ENCODE results near the gene THADA. TPM values are rescaled to one million over a fixed set of nuclear protein-coding genes. Genes with fewer than 3 reads are reported as not detected.

Gene THADA
- total and polyA plus RNA-seq, 5 experiments from 2014 or later = 9.2 to 40.3 (median 15.5) TPM

GRCh38 chr2:43276266-43276941 is 319.4 kb downstream of the THADA start:
- Mint-ChIP-seq H3K4me1 (peaks cover 0 to 3% (median 1%) of the 10 kb centered on the region in 4 donors), H3K36me3 (peaks cover 3 to 77% (median 24%) of the 10 kb centered on the region in 3 donors), H3K27ac (peak overlapping the region in 2 of 10 donors; percentile 7 to 82), H3K27me3 (no peaks in the 10 kb centered on the region), H3K4me3 (no peak overlapping the region), H3K9me3 (no peaks in the 10 kb centered on the region)
- POLR2A ChIA-PET = no interaction called here
- no peak for ATAC-seq
- DNase-seq = no peak

GRCh38 chr2:43274721-43275120 is 321.1 kb downstream of the THADA start:
- ATAC-seq = no peak

GRCh38 chr2:43274055-43274454 is 321.8 kb downstream of the THADA start:
- POLR2A ChIA-PET = no interaction called here
- H3K27ac Mint-ChIP-seq = peak overlapping the region in 4 of 10 donors; percentile 1 to 54 (median 4)
- H3K4me3 Mint-ChIP-seq = no peak overlapping the region
- H3K9me3 Mint-ChIP-seq = no peaks in the 10 kb centered on the region
- H3K36me3 Mint-ChIP-seq = peaks cover 0 to 78% (median 13%) of the 10 kb centered on the region in 3 donors
- ATAC-seq (no peak), DNase-seq (no peak)
- H3K4me1 Mint-ChIP-seq = peaks cover 0 to 3% (median 1%) of the 10 kb centered on the region in 4 donors
- no peaks in the 10 kb centered on the region for H3K27me3 Mint-ChIP-seq

More at GRCh38 chr2:43274721-43275120, 321.1 kb downstream of the THADA start:
- no peak overlapping the region for H3K4me3 Mint-ChIP-seq
- DNase-seq = no peak
- POLR2A ChIA-PET = no interaction called here
- no peaks in the 10 kb centered on the region for H3K27me3 Mint-ChIP-seq
- no peaks in the 10 kb centered on the region for H3K9me3 Mint-ChIP-seq
- H3K27ac Mint-ChIP-seq = peak overlapping the region in 1 of 10 donors; percentile 4
- H3K36me3 Mint-ChIP-seq = peaks cover 0 to 78% (median 14%) of the 10 kb centered on the region in 3 donors
- peaks cover 0 to 3% (median 1%) of the 10 kb centered on the region in 4 donors for H3K4me1 Mint-ChIP-seq

GRCh38 chr2:43273529-43273928 is 322.3 kb downstream of the THADA start:
- DNase-seq = no peak
- Mint-ChIP-seq H3K27me3 (no peaks in the 10 kb centered on the region), H3K4me3 (no peak overlapping the region), H3K4me1 (peaks cover 0 to 3% (median 1%) of the 10 kb centered on the region in 4 donors), H3K9me3 (peaks cover 0 to 2% (median 0%) of the 10 kb centered on the region in 9 donors), H3K27ac (peak overlapping the region in 1 of 10 donors; percentile 5), H3K36me3 (peaks cover 0 to 78% (median 9%) of the 10 kb centered on the region in 3 donors)
- POLR2A ChIA-PET = no interaction called here
- ATAC-seq = no peak

- ATAC-seq (no peak), DNase-seq (no peak)
- POLR2A ChIA-PET = no interaction called here
- H3K4me3 Mint-ChIP-seq = no peak overlapping the region
- peak overlapping the region in 2 of 10 donors; percentile 49 to 51 for H3K27ac Mint-ChIP-seq
- H3K27me3 Mint-ChIP-seq = no peaks in the 10 kb centered on the region
- H3K36me3 Mint-ChIP-seq = peaks cover 0 to 79% (median 9%) of the 10 kb centered on the region in 3 donors
- H3K9me3 Mint-ChIP-seq = peaks cover 0 to 2% (median 0%) of the 10 kb centered on the region in 9 donors
- peaks cover 0 to 3% (median 0%) of the 10 kb centered on the region in 4 donors for H3K4me1 Mint-ChIP-seq
Observed at GRCh38 chr2:43270930-43271615, 324.8 kb downstream of the THADA start.

GRCh38 chr2:43270461-43270860 is 325.4 kb downstream of the THADA start:
- POLR2A ChIA-PET = no interaction called here
- Mint-ChIP-seq H3K36me3 (peaks cover 0 to 84% (median 9%) of the 10 kb centered on the region in 3 donors), H3K27ac (peak overlapping the region in 3 of 10 donors; percentile 10 to 56 (median 34)), H3K9me3 (peaks cover 0 to 2% (median 0%) of the 10 kb centered on the region in 9 donors), H3K4me1 (peaks cover 0 to 3% (median 0%) of the 10 kb centered on the region in 4 donors), H3K4me3 (no peak overlapping the region), H3K27me3 (no peaks in the 10 kb centered on the region)
- ATAC-seq (no peak), DNase-seq (no peak)

- Mint-ChIP-seq H3K27ac (peak overlapping the region in 3 of 10 donors; percentile 48 to 62 (median 59)), H3K4me3 (no peak overlapping the region), H3K27me3 (no peaks in the 10 kb centered on the region), H3K4me1 (peaks cover 0 to 3% (median 0%) of the 10 kb centered on the region in 4 donors), H3K9me3 (peaks cover 0 to 2% (median 0%) of the 10 kb centered on the region in 9 donors), H3K36me3 (peaks cover 0 to 84% (median 9%) of the 10 kb centered on the region in 3 donors)
- ATAC-seq (no peak), DNase-seq (no peak)
- POLR2A ChIA-PET = no interaction called here
Observed at GRCh38 chr2:43269706-43270105, 326.1 kb downstream of the THADA start.

GRCh38 chr2:43269074-43269572 is 326.7 kb downstream of the THADA start:
- Mint-ChIP-seq H3K4me3 (no peak overlapping the region), H3K27ac (peak overlapping the region in 2 of 10 donors; percentile 60 to 75), H3K4me1 (peaks cover 0 to 3% (median 0%) of the 10 kb centered on the region in 4 donors), H3K27me3 (no peaks in the 10 kb centered on the region), H3K36me3 (peaks cover 0 to 85% (median 9%) of the 10 kb centered on the region in 3 donors), H3K9me3 (peaks cover 0 to 2% (median 0%) of the 10 kb centered on the region in 9 donors)
- no peak for DNase-seq
- POLR2A ChIA-PET = no interaction called here
- ATAC-seq = no peak

- H3K27ac Mint-ChIP-seq = peak overlapping the region in 3 of 10 donors; percentile 55 to 75 (median 60)
- no peaks in the 10 kb centered on the region for H3K27me3 Mint-ChIP-seq
- peaks cover 0 to 2% (median 0%) of the 10 kb centered on the region in 9 donors for H3K9me3 Mint-ChIP-seq
- peaks cover 0 to 81% (median 9%) of the 10 kb centered on the region in 3 donors for H3K36me3 Mint-ChIP-seq
- POLR2A ChIA-PET = no interaction called here
- H3K4me3 Mint-ChIP-seq = no peak overlapping the region
- ATAC-seq (no peak), DNase-seq (no peak)
- H3K4me1 Mint-ChIP-seq = peaks cover 0 to 3% (median 0%) of the 10 kb centered on the region in 4 donors
Observed at GRCh38 chr2:43268066-43268953, 327.5 kb downstream of the THADA start.

GRCh38 chr2:43267381-43267780 is 328.5 kb downstream of the THADA start:
- ATAC-seq (no peak), DNase-seq (no peak)
- H3K4me3 Mint-ChIP-seq = no peak overlapping the region
- H3K27ac Mint-ChIP-seq = no peak overlapping the region
- peaks cover 0 to 2% (median 0%) of the 10 kb centered on the region in 9 donors for H3K9me3 Mint-ChIP-seq
- peaks cover 0 to 74% (median 9%) of the 10 kb centered on the region in 3 donors for H3K36me3 Mint-ChIP-seq
- POLR2A ChIA-PET = no interaction called here
- peaks cover 0 to 3% (median 0%) of the 10 kb centered on the region in 4 donors for H3K4me1 Mint-ChIP-seq
- H3K27me3 Mint-ChIP-seq = no peaks in the 10 kb centered on the region

- H3K9me3 Mint-ChIP-seq = peaks cover 0 to 2% (median 0%) of the 10 kb centered on the region in 9 donors
- POLR2A ChIA-PET = no interaction called here
- H3K27me3 Mint-ChIP-seq = no peaks in the 10 kb centered on the region
- H3K4me3 Mint-ChIP-seq = no peak overlapping the region
- H3K27ac Mint-ChIP-seq = peak overlapping the region in 2 of 10 donors; percentile 6 to 56
- no peaks in the 10 kb centered on the region for H3K4me1 Mint-ChIP-seq
- DNase-seq (no peak), ATAC-seq (no peak)
- H3K36me3 Mint-ChIP-seq = peaks cover 0 to 74% (median 11%) of the 10 kb centered on the region in 3 donors
Observed at GRCh38 chr2:43266711-43267111, 329.1 kb downstream of the THADA start.

GRCh38 chr2:43265421-43265820 is 330.4 kb downstream of the THADA start:
- no peaks in the 10 kb centered on the region for H3K4me1 Mint-ChIP-seq
- H3K27ac Mint-ChIP-seq = no peak overlapping the region
- no peaks in the 10 kb centered on the region for H3K27me3 Mint-ChIP-seq
- ATAC-seq (no peak), DNase-seq (no peak)
- peaks cover 0 to 62% (median 11%) of the 10 kb centered on the region in 3 donors for H3K36me3 Mint-ChIP-seq
- POLR2A ChIA-PET = no interaction called here
- peaks cover 0 to 2% (median 0%) of the 10 kb centered on the region in 9 donors for H3K9me3 Mint-ChIP-seq
- peak overlapping the region in 1 of 10 donors; percentile 40 for H3K4me3 Mint-ChIP-seq

Measured in naive thymus-derived CD8-positive, alpha-beta T cell (primary cell).